GM21390 (cell line): ENCODE data around the gene GRK3.
"Not testable (repeated sequence)": the region's sequence is repeated elsewhere in the genome, so short reads cannot be mapped to it uniquely, and the experiment has no call there.

Source experiments
- ATAC-seq: cut with Tn5 transposase; IDR thresholded peaks from one replicate; pipeline ENCODE4 v1.9.1; 2021; ENCODE audit not compliant: unreplicated experiment

GRK3 gene

DNA sequence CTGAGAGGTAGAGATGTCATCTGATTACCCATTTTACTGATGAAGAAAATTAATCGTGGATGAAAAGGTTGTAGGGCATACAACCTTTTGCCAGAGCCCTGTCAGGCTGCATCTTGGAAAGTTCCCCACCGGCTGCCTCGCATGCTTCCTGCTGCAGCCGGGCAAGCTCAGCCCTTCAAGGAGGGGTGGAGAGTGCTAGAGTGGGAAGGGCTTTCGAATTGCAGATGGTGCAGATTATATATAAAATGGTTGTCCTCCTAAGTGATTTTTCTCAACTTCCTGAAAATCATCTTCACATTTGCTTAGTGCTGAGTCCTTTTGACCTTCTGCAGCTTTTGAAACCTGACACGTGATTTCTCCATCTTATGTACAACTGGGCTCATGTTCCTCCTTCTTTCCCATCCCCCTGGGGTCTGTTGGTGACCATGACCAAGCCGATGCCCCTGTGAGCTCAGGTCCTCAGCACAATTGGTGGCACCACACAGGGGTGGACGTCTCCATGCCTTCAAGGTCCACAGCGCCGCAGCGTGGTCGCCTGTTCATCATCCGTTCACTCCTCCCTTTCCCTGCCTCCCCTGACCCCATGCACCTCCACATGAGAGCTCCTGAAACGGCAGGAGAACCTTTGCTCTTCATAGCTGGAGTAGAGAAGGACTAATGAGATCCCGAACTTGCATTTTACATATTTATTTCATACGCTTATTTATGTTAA lies 129.9 kb downstream of the GRK3 start:
- ATAC-seq: no peak

GRCh38 chr22:25695146-25695545 lies 130.7 kb downstream of the GRK3 start:
- ATAC-seq: no peak

DNA sequence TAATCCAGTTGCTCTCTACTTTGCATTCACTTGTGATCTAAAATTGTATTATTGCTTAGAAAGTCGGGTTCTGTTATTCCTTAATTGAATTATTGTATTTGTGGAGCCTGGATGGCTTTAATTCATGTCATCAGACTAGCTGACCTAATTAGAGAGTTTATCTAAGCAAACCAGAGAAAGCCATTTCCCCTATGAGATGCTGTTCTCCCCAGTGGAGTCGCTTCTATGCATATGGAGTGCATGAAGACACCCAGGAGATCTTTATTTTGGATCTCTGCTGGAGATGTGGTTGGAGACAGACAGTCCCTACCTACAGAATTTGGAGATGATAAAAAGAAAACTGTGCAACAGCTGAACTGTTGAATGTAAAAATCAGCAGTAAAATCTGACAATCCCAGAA lies 132.3 kb downstream of the GRK3 start:
- no peak for ATAC-seq

DNA sequence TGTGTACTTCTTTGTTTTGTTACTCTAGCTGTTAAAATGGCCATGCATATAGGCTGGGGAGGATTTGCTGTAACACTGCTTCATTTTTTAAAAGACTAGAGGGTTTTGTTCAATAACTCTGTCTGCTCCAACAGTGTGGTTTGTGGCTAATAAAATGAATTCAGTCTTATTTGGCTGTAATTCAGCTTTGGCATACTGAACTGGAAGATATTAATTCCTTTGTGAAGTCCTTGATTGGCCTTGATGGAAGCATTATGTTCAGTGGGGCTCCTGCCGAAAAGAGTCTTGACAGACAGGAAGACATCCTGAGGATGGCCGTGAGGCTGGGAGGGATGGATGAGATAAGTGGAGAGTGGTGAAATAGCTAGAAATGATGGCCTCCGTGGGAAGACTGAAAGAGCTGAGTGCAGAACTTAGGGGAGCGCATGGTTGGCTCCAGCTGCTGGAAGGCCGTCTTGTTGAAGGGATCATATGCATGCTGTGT lies 132.7 kb downstream of the GRK3 start:
- ATAC-seq: no peak

- no peak for ATAC-seq
Measured at GRCh38 chr22:25697978-25698377, 133.5 kb downstream of the GRK3 start.

- ATAC-seq: no peak
Measured at GRCh38 chr22:25698461-25698860, 134.0 kb downstream of the GRK3 start.

- ATAC-seq: no peak
Measured at GRCh38 chr22:25698978-25699377, 134.5 kb downstream of the GRK3 start.

DNA sequence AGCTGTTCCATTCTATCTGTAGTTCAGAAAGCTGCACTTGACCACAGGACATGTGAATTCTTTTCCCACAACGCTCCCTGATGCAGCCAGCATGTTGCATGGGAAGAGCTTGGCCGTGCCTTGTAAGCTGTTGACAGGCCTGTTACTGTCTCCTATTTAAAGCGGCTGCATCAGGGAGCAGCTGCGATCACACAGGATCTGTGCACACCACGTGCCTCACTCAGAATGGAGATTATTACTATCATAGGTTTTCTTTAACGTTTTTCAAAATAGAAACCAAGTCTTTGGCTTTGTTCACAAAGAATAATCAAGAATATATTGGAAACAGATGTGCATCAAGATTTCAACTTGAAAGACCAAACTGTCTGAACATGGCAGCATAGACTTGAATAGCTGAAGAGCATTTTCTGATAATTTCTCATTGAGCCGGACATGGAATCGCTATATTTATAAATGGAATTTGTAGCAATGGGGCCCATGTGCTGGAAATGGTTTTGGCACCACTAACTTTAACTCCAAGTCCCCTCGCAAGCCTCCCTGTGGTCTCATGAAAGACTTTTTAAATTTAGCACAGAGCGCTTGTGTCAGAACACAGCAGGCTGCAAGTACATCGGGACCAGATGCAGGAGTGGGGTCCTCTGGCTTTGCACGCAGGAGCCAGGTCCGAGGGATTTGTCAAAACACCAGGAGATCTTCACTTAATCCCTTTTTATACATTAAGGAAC lies 136.7 kb downstream of the GRK3 start:
- ATAC-seq: no peak

DNA sequence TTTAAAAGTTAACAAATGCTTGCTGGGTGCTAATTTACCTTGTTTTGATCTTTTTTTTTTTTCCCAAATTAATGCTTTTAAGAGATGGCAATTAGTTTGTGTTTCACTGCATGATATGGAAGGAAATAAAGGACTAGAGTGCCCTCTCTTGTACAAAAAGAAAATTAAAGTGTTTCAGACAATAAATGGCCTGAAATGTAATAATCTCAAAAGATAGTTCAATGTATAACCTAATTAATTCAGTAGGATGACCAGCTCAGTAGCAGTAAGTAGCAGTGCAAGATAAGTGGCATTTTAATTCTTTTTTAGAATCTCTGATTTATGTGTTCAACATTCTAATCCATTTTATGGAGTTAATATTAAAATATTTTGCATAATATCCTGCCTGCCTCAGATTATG lies 137.6 kb downstream of the GRK3 start:
- ATAC-seq: no peak

DNA sequence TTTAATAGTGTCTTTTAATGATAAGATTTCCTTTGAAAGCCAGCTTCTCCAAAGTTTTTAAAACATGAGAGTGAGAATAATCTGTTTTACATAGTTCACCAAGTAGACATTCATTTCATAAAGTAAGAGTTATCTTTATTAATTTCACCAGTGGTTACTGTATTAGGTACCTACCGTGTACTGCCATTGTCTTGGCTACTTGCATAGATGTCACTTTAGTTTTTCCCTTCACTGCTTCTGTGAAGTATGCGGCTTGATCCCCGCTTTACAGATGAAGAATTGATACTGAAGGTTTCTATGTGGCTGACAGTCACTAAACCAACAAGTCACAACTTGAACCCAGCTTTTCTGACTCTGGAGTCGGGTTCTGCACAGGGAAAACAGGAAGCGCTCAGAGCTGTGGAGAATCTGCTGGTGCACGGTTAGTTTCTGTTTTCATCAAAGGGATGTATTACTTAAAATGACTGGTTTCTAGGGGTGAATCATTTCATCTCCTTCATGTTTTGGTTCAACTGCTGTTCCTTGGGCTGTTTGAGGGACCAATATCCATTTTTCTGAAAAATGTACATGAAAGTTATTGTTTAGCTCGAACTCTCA lies 138.2 kb downstream of the GRK3 start:
- ATAC-seq: no peak

DNA sequence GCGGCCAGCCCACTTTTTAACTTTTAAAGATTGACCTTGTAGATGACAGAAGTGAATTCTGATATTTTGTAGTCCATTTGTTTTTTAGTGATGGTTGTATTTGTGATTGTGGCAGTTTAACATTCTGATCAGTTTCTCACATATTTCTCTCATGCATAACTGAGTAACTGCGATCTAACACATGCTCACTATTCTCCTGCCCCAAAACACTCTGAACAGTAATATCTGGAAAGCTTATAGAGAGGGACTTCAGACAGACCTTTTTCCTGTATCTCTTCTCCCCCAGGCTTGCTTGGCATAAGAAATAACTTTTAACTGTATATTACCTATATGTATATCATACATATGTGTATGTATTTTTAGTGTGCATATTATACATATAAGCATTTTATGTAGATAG lies 140.2 kb downstream of the GRK3 start:
- no peak for ATAC-seq

- no peak for ATAC-seq
Measured at GRCh38 chr22:25706197-25706596, 141.7 kb downstream of the GRK3 start.

- ATAC-seq: not testable (repeated sequence)
Measured at GRCh38 chr22:25708430-25708829, 144.0 kb downstream of the GRK3 start.

- ATAC-seq: no peak
Measured at GRCh38 chr22:25709758-25710157, 145.3 kb downstream of the GRK3 start.

- no peak for ATAC-seq
Measured at GRCh38 chr22:25710501-25710900, 146.0 kb downstream of the GRK3 start.

DNA sequence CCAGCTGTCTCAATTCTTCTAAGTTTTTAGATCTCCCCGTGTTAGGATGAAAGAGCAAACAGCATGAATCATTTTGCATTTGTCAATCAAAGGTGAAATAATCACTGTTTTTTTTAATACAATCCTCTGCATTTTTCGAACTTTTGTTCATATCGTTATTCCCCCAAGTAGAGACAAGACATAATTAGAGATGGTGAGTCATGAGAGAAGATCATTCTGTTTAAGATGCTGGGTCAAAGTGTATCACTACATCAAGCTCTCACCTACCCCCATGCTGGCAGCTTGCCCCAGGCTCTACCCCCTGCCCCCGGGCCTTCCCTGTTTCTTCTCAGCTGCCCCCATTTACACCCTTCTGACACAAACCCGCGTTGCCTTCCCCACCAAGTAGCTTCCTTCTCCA lies 147.0 kb downstream of the GRK3 start:
- no peak for ATAC-seq

GRCh38 chr22:25712661-25713400 lies 148.4 kb downstream of the GRK3 start:
- ATAC-seq: no peak

- no peak for ATAC-seq
Measured at GRCh38 chr22:25714070-25714469, 149.6 kb downstream of the GRK3 start.

DNA sequence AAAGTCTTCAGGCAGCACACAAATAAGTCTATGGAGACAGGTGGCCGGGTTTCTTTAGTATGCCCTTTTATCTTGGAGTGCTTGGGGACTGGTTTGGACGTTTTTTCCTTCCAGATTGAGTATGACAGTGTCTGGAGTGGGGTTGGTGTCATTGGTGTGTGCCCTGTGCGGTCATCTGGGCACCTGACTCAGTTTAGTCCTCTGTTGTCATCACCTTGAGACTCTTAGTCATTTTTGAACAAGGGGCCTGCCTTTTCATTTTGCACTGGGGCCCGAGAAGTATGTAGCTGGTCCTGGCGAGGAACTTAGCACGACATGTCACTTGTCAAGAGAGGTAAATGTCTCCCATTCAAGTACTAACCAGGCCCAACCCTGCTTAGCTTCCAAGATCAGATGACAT lies 150.3 kb downstream of the GRK3 start:
- no peak for ATAC-seq

DNA sequence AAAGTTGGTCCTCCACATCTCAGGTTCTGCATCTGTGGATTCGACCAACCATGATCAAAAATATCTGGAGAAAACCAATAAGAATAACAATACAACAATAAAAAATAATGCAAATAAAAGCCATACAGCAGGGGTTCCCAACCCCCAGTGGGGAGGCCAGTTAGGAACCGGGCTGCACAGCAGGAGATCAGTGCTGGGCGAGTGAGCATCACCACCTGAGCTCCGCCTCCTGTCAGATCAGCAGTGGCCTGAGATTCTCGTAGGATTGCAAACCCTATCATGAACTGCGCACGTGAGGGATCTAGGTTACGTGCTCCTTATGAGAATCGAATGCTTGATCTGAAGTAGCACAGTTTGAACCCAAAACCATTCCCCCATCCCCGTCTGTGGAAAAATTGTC lies 152.2 kb downstream of the GRK3 start:
- ATAC-seq: no peak

- no peak for ATAC-seq
Measured at GRCh38 chr22:25718135-25718840, 153.8 kb downstream of the GRK3 start.
